Lung (tissue), 12 donors: ENCODE measurements around the gene SRI. TPM values are rescaled to one million over a fixed set of nuclear protein-coding genes. Genes with fewer than 3 reads are reported as not detected.

Experiments
- ATAC-seq: fragments of 200-7000 bp; cut with Tn5 transposase; one replicate; pipeline ENCODE4 v1.9.1; 2020; ENCODE audit warnings: moderate number of reproducible peaks; ENCODE audit not compliant: insufficient read depth, low FRiP score
- DNase-seq, 3 donors: peaks; one replicate each; pipeline ENCODE4 v3.0.0-alpha.2; 2013 to 2017
- H3K27ac ChIP-seq, 2 donors: one replicate each; pipeline ENCODE4 v1.5.1; 2013; ENCODE audit warnings: mild to moderate bottlenecking in 2 of 2, moderate library complexity in 2 of 2, control low read depth in 1 of 2, inconsistent platforms in 1 of 2, low read depth in 1 of 2, low read length in 1 of 2
- H3K27me3 ChIP-seq, 3 donors: one replicate each; pipeline ENCODE4 v1.5.1; 2013; ENCODE audit warnings: low read length in 2 of 3; ENCODE audit not compliant: control insufficient read depth in 3 of 3, insufficient read depth in 3 of 3
- H3K36me3 ChIP-seq, 4 donors: one replicate each; pipeline ENCODE4 v1.5.1; 2013; ENCODE audit warnings: low read length in 4 of 4, mild to moderate bottlenecking in 1 of 4, moderate library complexity in 1 of 4; ENCODE audit not compliant: control insufficient read depth in 4 of 4, insufficient read depth in 4 of 4
- H3K4me1 ChIP-seq, 5 donors: one replicate each; pipeline ENCODE4 v1.5.1; 2013; ENCODE audit warnings: low read length in 5 of 5, mild to moderate bottlenecking in 2 of 5, moderate library complexity in 1 of 5; ENCODE audit not compliant: control insufficient read depth in 5 of 5, insufficient read depth in 5 of 5
- H3K4me3 ChIP-seq: one replicate; pipeline ENCODE4 v1.5.1; 2013; ENCODE audit warnings: mild to moderate bottlenecking, control low read depth, moderate library complexity
- H3K9ac ChIP-seq, 2 donors: one replicate each; pipeline ENCODE4 v1.5.1; 2013; ENCODE audit warnings: low read length in 2 of 2, control low read depth in 1 of 2; ENCODE audit not compliant: insufficient read depth in 1 of 2
- H3K9me3 ChIP-seq, 4 donors: one replicate each; pipeline ENCODE4 v1.5.1; 2013; ENCODE audit warnings: low read length in 3 of 4, mild to moderate bottlenecking in 1 of 4, moderate library complexity in 1 of 4; ENCODE audit not compliant: control insufficient read depth in 4 of 4, insufficient read depth in 3 of 4
- CTCF ChIP-seq: IDR thresholded peaks from 2 replicates; pipeline ENCODE4 v1.5.1; 2012; ENCODE audit warnings: mild to moderate bottlenecking; ENCODE audit errors: control extremely low read depth, extremely low read depth
- WGBS, 2 donors: extraction: QIAGEN DNeasy Blood & Tissue Kit; methylation state at CpG; one replicate each; pipeline ENCODE4 v1.1.7; 2013; 5-methylcytosine and 5-hydroxymethylcytosine counted together
- polyA plus RNA-seq, 2 donors: library from polyadenylated mRNA; stranded (reverse); fragments of 200-250 nt; gene quantifications; one replicate each; pipeline ENCODE4 v1.2.1, GENCODE V29; 2013
- total RNA-seq, 2 donors: library from RNA; depleted of rRNA in 1 of 2; stranded (reverse); fragments of >200 nt in 1 of 2; gene quantifications; one replicate each; pipeline ENCODE4 v1.2.1, GENCODE V29; 2014 to 2021
- donor health status: control.
- donor health status: control.
- donor health status: Bipolar disorder and iron deficiency.
- donor health status: healthy.
- donor health status: DM: yes; HTN: yes; CAD: no.

The SRI gene
- total and polyA plus RNA-seq, 4 donors: 58.2 to 134 (median 108) TPM

DNA sequence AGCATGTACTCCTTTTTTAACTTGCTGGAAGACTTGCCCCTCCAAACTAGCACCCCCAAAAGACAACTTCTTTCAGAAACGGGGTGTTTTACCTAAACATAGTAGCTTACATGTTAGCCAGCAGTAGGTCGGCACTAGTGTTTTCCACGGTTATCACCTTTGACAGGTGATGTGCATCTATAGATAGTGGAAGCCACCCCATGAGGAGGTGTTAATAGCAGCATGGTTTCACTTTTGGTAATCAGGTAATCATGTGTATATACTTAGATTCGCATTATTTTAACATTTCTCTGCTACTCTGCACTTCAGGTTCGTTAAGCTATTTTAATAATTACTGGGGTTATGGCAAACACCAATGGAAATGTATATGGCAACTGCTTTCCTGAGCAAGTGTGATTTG, 17.6 kb downstream of the SRI start:
- ATAC-seq (no peak), DNase-seq (no peak)
- 84 to 92% methylated on average over 5 of the region's 5 CpGs for WGBS, 2 donors
- Histone ChIP-seq H3K36me3 (peaks cover 22 to 32% (median 24%) of the 10 kb centered on the region in 4 donors), H3K27ac (no peak overlapping the region), H3K9ac (no peak overlapping the region), H3K9me3 (no peaks in the 10 kb centered on the region), H3K4me3 (no peak overlapping the region), H3K4me1 (peaks cover 0 to 6% (median 0%) of the 10 kb centered on the region in 5 donors), H3K27me3 (no peaks in the 10 kb centered on the region)
- TF ChIP-seq CTCF: no peak

DNA sequence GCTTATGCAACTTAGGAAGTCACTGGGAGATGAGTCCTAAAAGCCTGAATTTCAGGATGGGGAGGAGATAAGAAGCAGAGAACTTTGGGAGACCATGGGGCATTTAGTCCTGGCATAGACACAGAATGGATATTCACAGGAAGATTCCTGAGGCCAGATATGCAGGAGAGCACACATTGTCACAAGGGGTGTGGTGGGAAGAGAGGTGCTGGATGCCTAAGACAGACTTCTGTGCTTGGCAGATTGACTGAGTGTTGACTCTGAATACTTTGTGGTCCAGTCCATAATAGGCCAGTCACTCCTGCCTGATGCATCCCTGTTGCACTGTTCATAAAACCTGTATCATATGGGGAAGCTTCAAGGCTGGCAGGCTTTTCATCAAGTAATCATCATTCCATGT, 18.5 kb downstream of the SRI start:
- H3K9me3 ChIP-seq: no peaks in the 10 kb centered on the region
- H3K27me3 ChIP-seq: no peaks in the 10 kb centered on the region
- H3K4me1 ChIP-seq: peaks cover 0 to 4% (median 0%) of the 10 kb centered on the region in 5 donors
- ATAC-seq (no peak), DNase-seq (no peak)
- no peak overlapping the region for H3K4me3 ChIP-seq
- H3K27ac ChIP-seq: no peak overlapping the region
- no peak for TF ChIP-seq CTCF
- peaks cover 16 to 24% (median 19%) of the 10 kb centered on the region in 4 donors for H3K36me3 ChIP-seq
- H3K9ac ChIP-seq: no peak overlapping the region

DNA sequence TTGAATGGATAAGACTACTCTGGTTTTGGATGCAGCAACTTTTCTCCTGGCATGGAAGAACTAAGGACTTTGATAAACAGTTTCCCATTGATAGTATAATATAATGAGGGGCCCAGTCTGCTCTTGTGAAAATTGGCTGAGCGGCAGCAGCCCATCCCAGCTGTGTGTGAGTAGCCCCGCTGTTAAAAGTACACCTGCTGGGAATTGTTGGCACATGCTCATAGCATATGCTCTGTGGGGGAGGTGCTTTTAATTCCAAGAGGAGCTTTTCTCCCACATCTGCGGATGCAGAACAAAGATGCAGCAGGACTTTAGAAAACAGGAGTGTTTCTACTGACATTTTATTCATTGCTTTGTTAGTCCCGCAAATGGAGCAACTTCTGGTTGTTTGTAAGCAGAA, 19.0 kb downstream of the SRI start:
- DNase-seq: no peak
- ATAC-seq: no peak
- TF ChIP-seq CTCF: no peak
- H3K4me1 ChIP-seq: peaks cover 0 to 2% (median 0%) of the 10 kb centered on the region in 5 donors
- no peak overlapping the region for H3K9ac ChIP-seq
- 83 to 92% methylated on average over 4 of the region's 4 CpGs for WGBS, 2 donors
- peaks cover 16 to 21% (median 18%) of the 10 kb centered on the region in 4 donors for H3K36me3 ChIP-seq
- H3K4me3 ChIP-seq: no peak overlapping the region
- H3K27me3 ChIP-seq: no peaks in the 10 kb centered on the region
- no peak overlapping the region for H3K27ac ChIP-seq
- no peaks in the 10 kb centered on the region for H3K9me3 ChIP-seq

DNA sequence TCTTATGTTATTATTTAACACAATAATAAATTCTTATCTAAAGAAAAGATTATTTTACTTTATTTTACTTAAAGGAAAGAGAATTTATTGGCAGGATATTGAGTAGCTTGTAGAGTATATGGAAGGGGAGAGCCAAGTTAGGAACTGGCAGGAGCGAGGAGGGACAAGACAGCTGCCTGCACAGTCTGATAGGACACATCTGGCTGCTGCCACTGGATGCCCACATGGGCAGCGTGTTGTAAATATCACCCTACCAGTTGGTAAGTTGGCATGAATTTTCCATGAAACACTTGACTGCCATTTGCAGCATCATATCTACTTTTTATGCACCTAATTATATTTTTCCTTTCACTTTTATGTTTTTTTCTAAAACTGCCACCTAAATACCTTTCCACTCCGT, 19.6 kb downstream of the SRI start:
- Histone ChIP-seq H3K27ac (no peak overlapping the region), H3K9me3 (no peaks in the 10 kb centered on the region), H3K9ac (no peak overlapping the region), H3K27me3 (no peaks in the 10 kb centered on the region), H3K4me3 (no peak overlapping the region), H3K4me1 (peaks cover 0 to 2% (median 0%) of the 10 kb centered on the region in 5 donors), H3K36me3 (peaks cover 13 to 20% (median 18%) of the 10 kb centered on the region in 4 donors)
- WGBS, 2 donors: 86 to 87% methylated on average over 3 of the region's 3 CpGs
- no peak for ATAC-seq
- TF ChIP-seq CTCF: no peak
- no peak for DNase-seq
